ENCODE measurements around the gene LRRC1. TPM values are rescaled to one million over a fixed set of nuclear protein-coding genes. Genes with fewer than 3 reads are reported as not detected.

LRRC1 gene
- total and polyA plus RNA-seq, 2 experiments from 2014 or later = 9.1 to 11.4 TPM

GRCh38 chr6:53915026-53915691, 120.4 kb downstream of the LRRC1 start:
- Histone ChIP-seq H3K27me3 (no peaks in the 10 kb centered on the region), H3K9me3 (ENCODE audit: low read depth) (no peaks in the 10 kb centered on the region), H3K36me3 (no peaks in the 10 kb centered on the region), H3K4me1 (ENCODE audit: low read depth) (no peaks in the 10 kb centered on the region), H3K27ac (no peak overlapping the region), H3K4me3 (no peak overlapping the region)
- TF ChIP-seq CTCF (IDR thresholded peaks at IDR 0.05; ENCODE audit: low read depth, low read length) = no peak
- DNase-seq (ENCODE audit: low read depth in 1 of 2, low spot score in 1 of 2) = no peak

- TF ChIP-seq CTCF (IDR thresholded peaks at IDR 0.05; ENCODE audit: low read depth, low read length) = no peak
- H3K9me3 ChIP-seq (ENCODE audit: low read depth) = no peaks in the 10 kb centered on the region
- no peak overlapping the region for H3K4me3 ChIP-seq
- no peak overlapping the region for H3K27ac ChIP-seq
- no peaks in the 10 kb centered on the region for H3K27me3 ChIP-seq
- H3K36me3 ChIP-seq = no peaks in the 10 kb centered on the region
- DNase-seq (ENCODE audit: low read depth in 1 of 2, low spot score in 1 of 2) = no peak
- no peaks in the 10 kb centered on the region for H3K4me1 ChIP-seq (ENCODE audit: low read depth)
Measured at GRCh38 chr6:53916804-53917463, 122.1 kb downstream of the LRRC1 start.

- no peaks in the 10 kb centered on the region for H3K27me3 ChIP-seq
- H3K4me1 ChIP-seq (ENCODE audit: low read depth) = no peaks in the 10 kb centered on the region
- H3K4me3 ChIP-seq = no peak overlapping the region
- no peak for DNase-seq (ENCODE audit: low read depth in 1 of 2, low spot score in 1 of 2)
- no peak overlapping the region for H3K27ac ChIP-seq
- TF ChIP-seq CTCF (IDR thresholded peaks at IDR 0.05; ENCODE audit: low read depth, low read length) = no peak
- no peaks in the 10 kb centered on the region for H3K9me3 ChIP-seq (ENCODE audit: low read depth)
- H3K36me3 ChIP-seq = no peaks in the 10 kb centered on the region
Measured at GRCh38 chr6:53917464-53917842, 122.6 kb downstream of the LRRC1 start.

- H3K4me1 ChIP-seq (ENCODE audit: low read depth) = no peaks in the 10 kb centered on the region
- H3K27me3 ChIP-seq = no peaks in the 10 kb centered on the region
- no peaks in the 10 kb centered on the region for H3K9me3 ChIP-seq (ENCODE audit: low read depth)
- H3K36me3 ChIP-seq = no peaks in the 10 kb centered on the region
- TF ChIP-seq CTCF (IDR thresholded peaks at IDR 0.05; ENCODE audit: low read depth, low read length) = no peak
- no peak overlapping the region for H3K4me3 ChIP-seq
- no peak for DNase-seq (ENCODE audit: low read depth in 1 of 2, low spot score in 1 of 2)
- H3K27ac ChIP-seq = no peak overlapping the region
Measured at GRCh38 chr6:53918854-53919510, 124.2 kb downstream of the LRRC1 start.

GRCh38 chr6:53919881-53920360, 125.1 kb downstream of the LRRC1 start:
- TF ChIP-seq CTCF (IDR thresholded peaks at IDR 0.05; ENCODE audit: low read depth, low read length) = no peak
- H3K27me3 ChIP-seq = no peaks in the 10 kb centered on the region
- H3K27ac ChIP-seq = no peak overlapping the region
- H3K9me3 ChIP-seq (ENCODE audit: low read depth) = no peaks in the 10 kb centered on the region
- no peak for DNase-seq (ENCODE audit: low read depth in 1 of 2, low spot score in 1 of 2)
- H3K36me3 ChIP-seq = no peaks in the 10 kb centered on the region
- no peaks in the 10 kb centered on the region for H3K4me1 ChIP-seq (ENCODE audit: low read depth)
- no peak overlapping the region for H3K4me3 ChIP-seq

All from cardiac muscle cell (in vitro differentiated cells and primary cell).